ACC112 (cell line): ENCODE data around the gene MRPL46.

Source experiments
- H2AFZ ChIP-seq: fragments of 200-600 bp; sonication (generic); one replicate; pipeline ENCODE4 v1.6.0; 2017; ENCODE audit warnings: antibody characterized with exemption, low read length; ENCODE audit not compliant: unreplicated experiment
- H3K27ac ChIP-seq: fragments of 200-600 bp; sonication (generic); 2 replicates; pipeline ENCODE4 v1.5.1; 2014; ENCODE audit warnings: low read depth, mild to moderate bottlenecking, antibody characterized with exemption, low read length, moderate library complexity
- H3K27me3 ChIP-seq: fragments of 200-600 bp; sonication (generic); 2 replicates; pipeline ENCODE4 v1.6.1; 2014; ENCODE audit warnings: mild to moderate bottlenecking, antibody characterized with exemption, low read length, moderate library complexity, mixed read lengths; ENCODE audit not compliant: insufficient read depth
- H3K36me3 ChIP-seq: fragments of 200-600 bp; sonication (generic); 2 replicates; pipeline ENCODE4 v1.6.1; 2016; ENCODE audit warnings: mild to moderate bottlenecking, antibody characterized with exemption, low read length, moderate library complexity, mixed read lengths; ENCODE audit not compliant: insufficient read depth
- H3K4me1 ChIP-seq: fragments of 200-600 bp; sonication (generic); one replicate; pipeline ENCODE4 v1.6.1; 2016; ENCODE audit warnings: low read length, mixed read lengths; ENCODE audit not compliant: insufficient read depth, unreplicated experiment, control insufficient read depth
- H3K4me3 ChIP-seq: fragments of 200-600 bp; sonication (generic); 2 replicates; pipeline ENCODE4 v1.5.1; 2014; ENCODE audit warnings: mild to moderate bottlenecking, low read depth, low read length
- H3K79me2 ChIP-seq: fragments of 200-600 bp; sonication (generic); one replicate; pipeline ENCODE4 v1.6.0; 2016; ENCODE audit warnings: low read length; ENCODE audit not compliant: control insufficient read depth, unreplicated experiment, insufficient read depth

MRPL46 gene

GRCh38 chr15:88467073-88467934 lies at the start of gene MRPL46, which contains the start of gene MRPS11:
Gene MRPL46 (minus strand): TSS chr15:88467388. CDS start chr15:88467377, 11 bp downstream.
Gene MRPS11 (plus strand): TSS chr15:88467708. CDS start chr15:88467718, 10 bp downstream.
- peaks cover 53% of the 10 kb centered on the region for H3K79me2 ChIP-seq
- H3K36me3 ChIP-seq, result peaks cover 18% of the 10 kb centered on the region
- H3K4me1 ChIP-seq, result peaks cover 29% of the 10 kb centered on the region
- peak within 1 kb of the TSS; percentile 98 for H3K4me3 ChIP-seq
- H2AFZ ChIP-seq, result peak within 1 kb of the TSS; percentile 93
- H3K27ac ChIP-seq, result peak within 1 kb of the TSS; percentile 86
- no peaks in the 10 kb centered on the region for H3K27me3 ChIP-seq

GRCh38 chr15:88513195-88513594 lies 46.0 kb upstream of the MRPL46 start:
- no peaks in the 10 kb centered on the region for H3K27me3 ChIP-seq
- no peak overlapping the region for H3K27ac ChIP-seq
- H3K79me2 ChIP-seq, result no peaks in the 10 kb centered on the region
- no peak overlapping the region for H3K4me3 ChIP-seq
- H2AFZ ChIP-seq, result no peak overlapping the region
- H3K36me3 ChIP-seq, result no peaks in the 10 kb centered on the region
- H3K4me1 ChIP-seq, result no peaks in the 10 kb centered on the region

DNA sequence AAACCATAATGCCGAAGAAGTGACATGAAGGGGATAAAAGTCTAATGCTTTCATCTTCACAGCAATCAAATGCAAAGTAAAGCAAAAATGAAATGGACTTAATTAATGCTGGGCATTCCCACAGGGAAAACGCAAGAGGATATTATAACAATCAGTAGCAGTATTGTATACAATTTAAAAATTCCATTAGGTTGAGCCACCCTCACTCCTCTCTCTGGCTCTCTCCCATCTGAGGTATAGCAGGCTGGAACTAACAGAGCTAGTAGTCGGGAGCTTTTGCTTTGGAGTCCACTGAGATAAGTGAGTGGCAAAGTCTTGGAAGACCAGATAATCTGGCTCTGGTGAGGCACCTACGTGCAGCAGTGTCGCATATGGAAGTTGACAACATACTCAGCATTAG lies 45.4 kb upstream of the MRPL46 start:
- Histone ChIP-seq H3K4me1 (no peaks in the 10 kb centered on the region), H3K27ac (no peak overlapping the region), H3K4me3 (no peak overlapping the region), H3K27me3 (no peaks in the 10 kb centered on the region), H3K36me3 (no peaks in the 10 kb centered on the region), H2AFZ (no peak overlapping the region), H3K79me2 (no peaks in the 10 kb centered on the region)

DNA sequence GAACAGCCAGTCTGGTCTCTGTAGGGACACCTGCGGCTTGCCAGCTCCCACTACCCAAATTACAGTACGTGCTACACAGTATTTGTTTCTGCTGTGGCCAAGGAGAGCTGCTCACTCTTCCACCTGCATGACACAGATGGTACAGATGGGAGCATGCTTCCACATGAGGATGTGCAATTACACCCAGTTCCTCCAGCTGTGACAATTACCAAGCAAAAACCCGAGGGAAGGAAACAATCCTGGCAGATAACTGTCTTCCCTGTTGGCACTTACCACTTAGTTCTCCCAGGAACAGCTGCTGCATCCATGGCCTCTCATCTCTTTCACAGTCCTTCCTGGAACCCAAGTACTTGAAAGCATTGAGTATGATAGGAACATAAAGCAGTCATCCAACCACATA lies 44.9 kb upstream of the MRPL46 start:
- Histone ChIP-seq H3K4me1 (no peaks in the 10 kb centered on the region), H2AFZ (no peak overlapping the region), H3K79me2 (no peaks in the 10 kb centered on the region), H3K27me3 (no peaks in the 10 kb centered on the region), H3K27ac (no peak overlapping the region), H3K36me3 (no peaks in the 10 kb centered on the region), H3K4me3 (no peak overlapping the region)

DNA sequence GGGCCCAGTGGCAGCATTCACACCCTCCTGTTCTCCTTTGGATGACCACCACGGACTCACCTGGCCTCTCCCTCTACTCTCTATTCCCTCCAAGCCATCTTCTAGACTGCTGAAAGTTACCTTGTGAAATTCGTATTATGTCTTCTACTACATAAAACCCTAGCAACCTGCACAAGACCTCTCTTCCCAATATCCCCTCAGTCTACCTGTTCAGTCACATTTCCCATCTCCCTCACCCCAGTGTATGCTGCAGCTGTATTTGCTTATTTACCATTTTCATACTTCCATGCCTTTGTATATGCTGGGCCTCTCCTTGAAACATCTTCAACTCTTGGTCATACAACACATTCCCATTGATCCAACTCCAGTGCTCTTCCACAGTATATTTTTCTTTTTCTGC lies 44.0 kb upstream of the MRPL46 start:
- Histone ChIP-seq H3K27me3 (no peaks in the 10 kb centered on the region), H3K4me1 (no peaks in the 10 kb centered on the region), H3K79me2 (no peaks in the 10 kb centered on the region), H2AFZ (no peak overlapping the region), H3K4me3 (no peak overlapping the region), H3K27ac (no peak overlapping the region), H3K36me3 (no peaks in the 10 kb centered on the region)

- H3K36me3 ChIP-seq, result no peaks in the 10 kb centered on the region
- H2AFZ ChIP-seq, result no peak overlapping the region
- H3K79me2 ChIP-seq, result no peaks in the 10 kb centered on the region
- H3K27me3 ChIP-seq, result no peaks in the 10 kb centered on the region
- H3K4me1 ChIP-seq, result no peaks in the 10 kb centered on the region
- no peak overlapping the region for H3K27ac ChIP-seq
- H3K4me3 ChIP-seq, result no peak overlapping the region
Observed at GRCh38 chr15:88509964-88510363, 42.8 kb upstream of the MRPL46 start.

- H2AFZ ChIP-seq, result no peak overlapping the region
- no peaks in the 10 kb centered on the region for H3K36me3 ChIP-seq
- H3K27me3 ChIP-seq, result no peaks in the 10 kb centered on the region
- no peak overlapping the region for H3K27ac ChIP-seq
- no peak overlapping the region for H3K4me3 ChIP-seq
- no peaks in the 10 kb centered on the region for H3K4me1 ChIP-seq
- H3K79me2 ChIP-seq, result no peaks in the 10 kb centered on the region
Observed at GRCh38 chr15:88509321-88509720, 42.1 kb upstream of the MRPL46 start.

DNA sequence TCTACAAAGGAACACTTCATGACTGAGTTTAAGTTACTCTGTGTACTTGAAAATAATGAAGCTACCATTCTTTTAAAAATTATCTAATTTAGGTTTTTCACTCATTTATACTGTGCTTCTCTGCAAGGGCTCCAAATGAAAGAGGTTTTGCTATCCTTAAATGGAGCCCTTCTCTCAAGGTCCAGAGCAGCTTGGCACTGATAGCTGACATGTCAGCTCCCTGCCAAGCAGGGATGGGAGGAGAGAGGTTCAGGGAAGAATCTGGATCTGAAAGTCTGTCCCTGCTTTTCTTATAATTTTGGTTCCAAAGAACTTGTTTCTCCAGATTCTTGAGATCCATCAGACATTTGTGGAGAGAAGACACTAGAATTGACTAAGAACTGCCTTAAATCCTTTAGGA lies 39.4 kb upstream of the MRPL46 start:
- no peak overlapping the region for H3K27ac ChIP-seq
- no peaks in the 10 kb centered on the region for H3K4me1 ChIP-seq
- no peaks in the 10 kb centered on the region for H3K27me3 ChIP-seq
- no peak overlapping the region for H2AFZ ChIP-seq
- H3K36me3 ChIP-seq, result no peaks in the 10 kb centered on the region
- no peaks in the 10 kb centered on the region for H3K79me2 ChIP-seq
- no peak overlapping the region for H3K4me3 ChIP-seq

DNA sequence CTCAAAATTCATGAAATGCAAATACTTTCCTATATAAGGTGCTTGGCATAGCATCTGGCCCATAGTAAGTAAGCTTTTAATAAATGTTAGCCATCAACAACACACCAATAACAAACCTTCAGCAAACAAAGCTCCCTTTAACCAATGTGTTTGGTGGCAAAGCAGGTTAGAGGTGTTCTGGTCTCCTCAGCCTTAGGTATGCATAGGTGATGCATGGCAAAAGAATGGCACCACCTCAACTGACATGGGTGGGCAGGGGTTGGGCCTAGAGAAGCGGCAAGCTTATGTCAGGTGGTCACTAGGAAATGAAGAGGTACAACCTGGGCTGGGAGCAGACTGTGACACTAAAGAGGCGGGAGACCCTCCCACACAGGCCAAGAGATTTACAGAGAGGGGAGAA lies 38.5 kb upstream of the MRPL46 start:
- Histone ChIP-seq H3K4me3 (no peak overlapping the region), H2AFZ (no peak overlapping the region), H3K4me1 (no peaks in the 10 kb centered on the region), H3K27ac (no peak overlapping the region), H3K36me3 (no peaks in the 10 kb centered on the region), H3K27me3 (no peaks in the 10 kb centered on the region), H3K79me2 (no peaks in the 10 kb centered on the region)

DNA sequence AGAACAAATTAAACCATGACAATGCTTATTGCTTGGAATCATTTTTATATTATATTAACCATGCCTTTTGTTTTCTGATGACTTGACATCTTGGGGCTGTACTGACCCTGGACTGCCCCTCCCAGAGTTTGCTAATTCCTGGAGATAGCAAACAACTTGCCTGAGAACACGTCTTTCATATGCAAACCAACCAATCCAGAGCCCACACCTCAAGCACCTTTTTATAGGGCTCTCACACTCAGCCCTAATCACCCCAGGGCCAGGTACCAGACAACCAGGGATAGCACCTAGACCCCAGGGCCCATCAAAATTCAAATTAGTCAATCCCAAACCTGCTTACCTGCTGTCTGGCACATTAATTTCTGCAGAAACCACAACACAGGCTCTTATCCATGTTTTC lies 37.3 kb upstream of the MRPL46 start:
- Histone ChIP-seq H3K27me3 (no peaks in the 10 kb centered on the region), H3K4me3 (no peak overlapping the region), H3K79me2 (no peaks in the 10 kb centered on the region), H3K27ac (no peak overlapping the region), H3K4me1 (no peaks in the 10 kb centered on the region), H3K36me3 (no peaks in the 10 kb centered on the region), H2AFZ (no peak overlapping the region)

DNA sequence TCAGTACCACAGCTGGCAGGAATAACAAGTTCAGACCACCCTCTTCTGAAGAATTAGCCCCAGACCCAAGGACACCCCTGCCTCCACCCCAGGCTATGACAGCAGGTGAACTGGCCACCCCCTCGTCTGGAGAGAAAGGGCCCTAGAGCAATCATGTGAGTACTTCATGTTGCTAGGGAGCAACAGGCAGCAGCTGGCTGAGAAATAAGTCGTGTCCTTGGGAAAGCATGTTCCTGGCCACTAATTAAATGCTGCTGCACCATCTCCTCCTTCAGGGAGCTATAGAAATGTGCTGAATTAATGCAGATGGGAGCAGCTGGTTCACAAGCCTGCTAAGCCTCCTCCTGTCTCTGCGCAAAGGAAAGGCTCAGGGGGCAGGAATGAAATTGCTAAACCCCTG lies 31.8 kb upstream of the MRPL46 start:
- Histone ChIP-seq H3K36me3 (no peaks in the 10 kb centered on the region), H2AFZ (no peak overlapping the region), H3K27me3 (no peaks in the 10 kb centered on the region), H3K79me2 (no peaks in the 10 kb centered on the region), H3K27ac (no peak overlapping the region), H3K4me3 (no peak overlapping the region), H3K4me1 (no peaks in the 10 kb centered on the region)
